Urothelium cell line (cell line): Measurements from ENCODE around the gene ANXA6.

Experiments used
- DNase-seq: peaks from one replicate; pipeline ENCODE4 v3.0.0; 2011; ENCODE audit warnings: low spot score, mixed read lengths
- FAIRE-seq: peaks from 2 replicates; lab custom pipeline; 2011; peaks lifted over from hg19 to GRCh38; lab: Jason Lieb, UNC

ANXA6 gene

GRCh38 chr5:151051066-151051930 is 106.3 kb downstream of the ANXA6 start:
- DNase-seq (peak; percentile 53), FAIRE-seq (no peak)
